8988T (cell line): Measurements from ENCODE around the gene GALNT2.

Experiments
- DNase-seq: peaks from one replicate; pipeline ENCODE4 v3.0.0; 2011

The GALNT2 gene

GRCh38 chr1:230073371-230074035 lies 6.5 kb downstream of the GALNT2 start:
- no peak for DNase-seq

- DNase-seq, result no peak
Measured at GRCh38 chr1:230074270-230074669, 7.2 kb downstream of the GALNT2 start.

- no peak for DNase-seq
Measured at GRCh38 chr1:230074762-230075161, 7.7 kb downstream of the GALNT2 start.

GRCh38 chr1:230076121-230076520 lies 9.1 kb downstream of the GALNT2 start:
- DNase-seq, result no peak

- no peak for DNase-seq
Measured at GRCh38 chr1:230077011-230077410, 10.0 kb downstream of the GALNT2 start.

GRCh38 chr1:230077436-230078213 lies 10.6 kb downstream of the GALNT2 start:
- DNase-seq, result no peak

- DNase-seq, result no peak
Measured at GRCh38 chr1:230079199-230080024, 12.4 kb downstream of the GALNT2 start.

GRCh38 chr1:230080822-230081221 lies 13.8 kb downstream of the GALNT2 start:
- no peak for DNase-seq

- no peak for DNase-seq
Measured at GRCh38 chr1:230081751-230082150, 14.7 kb downstream of the GALNT2 start.

- no peak for DNase-seq
Measured at GRCh38 chr1:230082211-230082610, 15.2 kb downstream of the GALNT2 start.

GRCh38 chr1:230083053-230083452 lies 16.0 kb downstream of the GALNT2 start:
- DNase-seq, result no peak

- no peak for DNase-seq
Measured at GRCh38 chr1:230083746-230084407, 16.8 kb downstream of the GALNT2 start.

- peak; percentile 79 for DNase-seq
Measured at GRCh38 chr1:230084408-230085177, 17.6 kb downstream of the GALNT2 start.

GRCh38 chr1:230085178-230085515 lies 18.1 kb downstream of the GALNT2 start:
- DNase-seq, result no peak

- no peak for DNase-seq
Measured at GRCh38 chr1:230086151-230086550, 19.1 kb downstream of the GALNT2 start.

- DNase-seq, result no peak
Measured at GRCh38 chr1:230087028-230087716, 20.1 kb downstream of the GALNT2 start.

GRCh38 chr1:230087717-230088105 lies 20.7 kb downstream of the GALNT2 start:
- DNase-seq, result no peak

GRCh38 chr1:230090194-230090711 lies 23.2 kb downstream of the GALNT2 start:
- DNase-seq, result no peak

- DNase-seq, result no peak
Measured at GRCh38 chr1:230091473-230092231, 24.6 kb downstream of the GALNT2 start.

GRCh38 chr1:230094746-230095145 lies 27.7 kb downstream of the GALNT2 start:
- DNase-seq, result no peak

GRCh38 chr1:230095938-230096337 lies 28.9 kb downstream of the GALNT2 start:
- no peak for DNase-seq
